ENCODE measurements around the gene SLC7A14. TPM values are rescaled to one million over a fixed set of nuclear protein-coding genes. Genes with fewer than 3 reads are reported as not detected.
A peak's percentile ranks its signal among the peaks of the same experiment; 100 is the strongest.

The SLC7A14 gene
- total and polyA plus RNA-seq, 2 of the 13 experiments (the other 11 are each of a cell fraction or from before 2014, with no cell fraction given), result not detected

DNA sequence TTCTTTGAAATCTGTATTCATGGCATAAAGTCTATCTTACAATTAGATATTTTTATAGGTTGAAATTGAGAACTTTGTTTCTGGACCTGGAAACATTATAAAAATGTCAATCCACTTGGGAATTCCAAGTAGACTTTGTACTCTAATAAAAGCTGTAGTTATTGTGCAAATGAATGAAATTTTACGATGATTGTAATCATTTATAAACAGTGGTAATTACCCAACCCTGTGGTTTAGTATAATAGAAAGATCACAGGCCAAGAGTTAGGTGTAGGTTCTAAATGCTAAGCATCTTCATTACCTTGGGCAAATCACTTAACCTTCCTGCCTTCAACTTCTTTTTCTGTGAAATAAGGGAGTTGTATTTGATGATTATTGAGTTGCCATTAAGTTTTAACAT is 13.2 kb upstream of the SLC7A14 start:
- H2AFZ ChIP-seq (ENCODE audit: low read length), result no peak overlapping the region
- FAIRE-seq (no peak), DNase-seq (ENCODE audit: low spot score) (no peak), ATAC-seq (no peak)
- TF ChIP-seq SOX6 (IDR thresholded peaks at IDR 0.05), result no peak
- no peak for TF ChIP-seq SOX6 (CRISPR knock-in tag; IDR thresholded peaks at IDR 0.05)
- TF ChIP-seq ZNF547 (CRISPR knock-in tag; IDR thresholded peaks at IDR 0.05), result no peak
- TF ChIP-seq CREB3 (CRISPR knock-in tag; IDR thresholded peaks at IDR 0.05), result no peak
- H4K20me1 ChIP-seq (ENCODE audit: insufficient read depth, low read length), result no peaks in the 10 kb centered on the region
- in situ Hi-C loops (cut with HindIII; ENCODE audit: extremely low pct_ligation_motif_present, low pct_unique_long_range_greater_than_20kb), result no loop called here
- ChIA-PET POLR2A (no interaction called here), CTCF (ENCODE audit: low intra/inter-chr PET ratio, low total read pairs) (no interaction called here)
- no peaks in the 10 kb centered on the region for H3K36me3 ChIP-seq (replicated peaks in 1 of 2; ENCODE audit: control insufficient read depth in 1 of 2, insufficient read depth in 2 of 2, low read length in 2 of 2)
- H3K9me3 ChIP-seq (ENCODE audit: low read length), result no peaks in the 10 kb centered on the region
- 0% methylated on average over 1 of the region's 1 CpG for WGBS (ENCODE audit: low lambda C conversion rate)
- no peak overlapping the region for H3K9ac ChIP-seq (ENCODE audit: insufficient read depth, low read depth, low read length)
- no peak overlapping the region for H3K4me2 ChIP-seq (ENCODE audit: low read depth, low read length)
- no peak overlapping the region for H3K4me3 ChIP-seq (replicated peaks in 1 of 3; ENCODE audit: insufficient read depth in 1 of 3, low read depth in 2 of 3, low read length in 3 of 3)
- peaks cover 15% of the 10 kb centered on the region for H3K4me1 ChIP-seq (ENCODE audit: insufficient read depth, low read length)
- no peaks in the 10 kb centered on the region for H3K27me3 ChIP-seq (ENCODE audit: control insufficient read depth in 1 of 2, insufficient read depth in 2 of 2, low read length in 2 of 2)
- H3K79me2 ChIP-seq (ENCODE audit: insufficient read depth, low read length), result no peaks in the 10 kb centered on the region
- BruUV-seq (replicated peaks), result no TSS peak
- H3K27ac ChIP-seq (ENCODE audit: extremely low read length, insufficient read depth, low read length), result no peak overlapping the region
- intact Hi-C loops (cut with micrococcal nuclease; ENCODE audit: unreplicated experiment), result no loop called here

GRCh38 chr3:170598091-170598502 is 12.2 kb upstream of the SLC7A14 start:
- in situ Hi-C loops (cut with HindIII; ENCODE audit: extremely low pct_ligation_motif_present, low pct_unique_long_range_greater_than_20kb), result no loop called here
- Histone ChIP-seq H3K9me3 (ENCODE audit: low read length) (no peaks in the 10 kb centered on the region), H3K4me2 (ENCODE audit: low read depth, low read length) (no peak overlapping the region), H3K27ac (ENCODE audit: extremely low read length, insufficient read depth, low read length) (no peak overlapping the region), H2AFZ (ENCODE audit: low read length) (no peak overlapping the region), H3K4me3 (replicated peaks in 1 of 3; ENCODE audit: insufficient read depth in 1 of 3, low read depth in 2 of 3, low read length in 3 of 3) (no peak overlapping the region), H4K20me1 (ENCODE audit: insufficient read depth, low read length) (no peaks in the 10 kb centered on the region), H3K9ac (ENCODE audit: insufficient read depth, low read depth, low read length) (no peak overlapping the region), H3K4me1 (ENCODE audit: insufficient read depth, low read length) (peaks cover 15% of the 10 kb centered on the region), H3K27me3 (ENCODE audit: control insufficient read depth in 1 of 2, insufficient read depth in 2 of 2, low read length in 2 of 2) (no peaks in the 10 kb centered on the region), H3K79me2 (ENCODE audit: insufficient read depth, low read length) (no peaks in the 10 kb centered on the region), H3K36me3 (replicated peaks in 1 of 2; ENCODE audit: control insufficient read depth in 1 of 2, insufficient read depth in 2 of 2, low read length in 2 of 2) (no peaks in the 10 kb centered on the region)
- no peak for TF ChIP-seq ZNF564 (CRISPR knock-in tag; IDR thresholded peaks at IDR 0.05)
- TF ChIP-seq, protein P1, sequence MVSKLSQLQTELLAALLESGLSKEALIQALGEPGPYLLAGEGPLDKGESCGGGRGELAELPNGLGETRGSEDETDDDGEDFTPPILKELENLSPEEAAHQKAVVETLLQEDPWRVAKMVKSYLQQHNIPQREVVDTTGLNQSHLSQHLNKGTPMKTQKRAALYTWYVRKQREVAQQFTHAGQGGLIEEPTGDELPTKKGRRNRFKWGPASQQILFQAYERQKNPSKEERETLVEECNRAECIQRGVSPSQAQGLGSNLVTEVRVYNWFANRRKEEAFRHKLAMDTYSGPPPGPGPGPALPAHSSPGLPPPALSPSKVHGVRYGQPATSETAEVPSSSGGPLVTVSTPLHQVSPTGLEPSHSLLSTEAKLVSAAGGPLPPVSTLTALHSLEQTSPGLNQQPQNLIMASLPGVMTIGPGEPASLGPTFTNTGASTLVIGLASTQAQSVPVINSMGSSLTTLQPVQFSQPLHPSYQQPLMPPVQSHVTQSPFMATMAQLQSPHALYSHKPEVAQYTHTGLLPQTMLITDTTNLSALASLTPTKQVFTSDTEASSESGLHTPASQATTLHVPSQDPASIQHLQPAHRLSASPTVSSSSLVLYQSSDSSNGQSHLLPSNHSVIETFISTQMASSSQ (IDR thresholded peaks at IDR 0.05; ENCODE audit: low read depth), result peak; percentile 71
- TF ChIP-seq, protein P1 (CRISPR knock-in tag; IDR thresholded peaks at IDR 0.05; ENCODE audit: borderline replicate concordance), result peak; percentile 19; the same call in 1 of the 2 replicates
- ATAC-seq (peak; percentile 62; the same call in 2 of the 3 replicates), DNase-seq (ENCODE audit: low spot score) (peak; percentile 61), FAIRE-seq (no peak)
- no TSS peak for BruUV-seq (replicated peaks)
- intact Hi-C loops (cut with micrococcal nuclease; ENCODE audit: unreplicated experiment), result no loop called here
- ChIA-PET POLR2A (no interaction called here), CTCF (ENCODE audit: low intra/inter-chr PET ratio, low total read pairs) (no interaction called here)
